WTC11 (cell line): Measurements from ENCODE around the gene MIB1. TPM values are rescaled to one million over a fixed set of nuclear protein-coding genes. Genes with fewer than 3 reads are reported as not detected.
A peak's percentile ranks its signal among the peaks of the same experiment; 100 is the strongest.
"Not testable (repeated sequence)": the region's sequence is repeated elsewhere in the genome, so short reads cannot be mapped to it uniquely, and the experiment has no call there.

Experiments
- ATAC-seq: fragments of 200-7000 bp; cut with Tn5 transposase; 2 replicates; pipeline ENCODE4 v1.10.0; 2021; ENCODE audit warnings: mild to moderate bottlenecking, moderate library complexity
- CTCF ChIA-PET: fragments of 300-600 bp; sonication (Branson Sonifier 250); formaldehyde crosslinking; loops from one replicate; lab custom pipeline; 2021; ENCODE audit warnings: antibody characterized with exemption; lab: Charles Lee
- POLR2A ChIA-PET: fragments of 350-600 bp; sonication (Branson Sonifier 250); formaldehyde crosslinking; loops from one replicate; lab custom pipeline; 2021; ENCODE audit warnings: antibody characterized with exemption; lab: Charles Lee
- DNase-seq: peaks from one replicate; pipeline ENCODE4 v3.0.0; 2021; ENCODE audit warnings: low spot score
- H3K27ac Mint-ChIP-seq: 2 replicates; pipeline ENCODE4 v1.8.0; 2021; ENCODE audit warnings: mixed read lengths
- H3K27me3 Mint-ChIP-seq: 2 replicates; pipeline ENCODE4 v1.8.0; 2021; ENCODE audit warnings: low read depth, mild to moderate bottlenecking, moderate library complexity, mixed read lengths
- H3K36me3 Mint-ChIP-seq: 2 replicates; pipeline ENCODE4 v1.8.0; 2021; ENCODE audit warnings: mixed read lengths
- H3K4me1 Mint-ChIP-seq: 2 replicates; pipeline ENCODE4 v1.8.0; 2022; ENCODE audit warnings: mixed read lengths
- H3K4me3 Mint-ChIP-seq: 2 replicates; pipeline ENCODE4 v1.8.0; 2021; ENCODE audit warnings: mild to moderate bottlenecking, moderate library complexity, mixed read lengths
- H3K9me3 Mint-ChIP-seq: 2 replicates; pipeline ENCODE4 v1.8.0; 2021; ENCODE audit warnings: mixed read lengths
- FOXJ3 ChIP-seq: sonication (generic); formaldehyde crosslinking; IDR thresholded peaks from 2 replicates; pipeline ENCODE4 v1.9.0; 2021; ENCODE audit warnings: missing genetic modification reagents, mild to moderate bottlenecking, borderline replicate concordance
- MYBL2 ChIP-seq: sonication (generic); formaldehyde crosslinking; IDR thresholded peaks from 2 replicates; pipeline ENCODE4 v1.8.1; 2023; ENCODE audit warnings: mild to moderate bottlenecking, moderate library complexity, missing genetic modification reagents
- OVOL2 ChIP-seq: fragments of 250-450 bp; sonication (Bioruptor Pico); IDR thresholded peaks from 2 replicates; pipeline ENCODE4 v1.9.0; 2021; ENCODE audit warnings: mild to moderate bottlenecking, borderline replicate concordance
- RELA ChIP-seq: sonication (generic); formaldehyde crosslinking; IDR thresholded peaks from 2 replicates; pipeline ENCODE4 v1.8.1; 2022; ENCODE audit warnings: missing genetic modification reagents, mild to moderate bottlenecking, borderline replicate concordance
- SMAD4 ChIP-seq: sonication (generic); formaldehyde crosslinking; IDR thresholded peaks from 2 replicates; pipeline ENCODE4 v1.8.0; 2022; ENCODE audit warnings: mild to moderate bottlenecking, missing genetic modification reagents
- TCF7 ChIP-seq: sonication (generic); formaldehyde crosslinking; IDR thresholded peaks from 2 replicates; pipeline ENCODE4 v1.8.0; 2022; ENCODE audit warnings: mild to moderate bottlenecking, low read depth, missing genetic modification reagents, moderate library complexity
- TEAD1 ChIP-seq: sonication (generic); formaldehyde crosslinking; IDR thresholded peaks from 2 replicates; pipeline ENCODE4 v1.8.0; 2022; ENCODE audit warnings: mild to moderate bottlenecking, missing genetic modification reagents
- ZNF219 ChIP-seq: sonication (generic); formaldehyde crosslinking; IDR thresholded peaks from 2 replicates; pipeline ENCODE4 v1.8.0; 2023; ENCODE audit warnings: missing genetic modification reagents, mild to moderate bottlenecking, borderline replicate concordance
- ZNF232 ChIP-seq: sonication (generic); formaldehyde crosslinking; IDR thresholded peaks from 2 replicates; pipeline ENCODE4 v1.8.0; 2022; ENCODE audit warnings: mild to moderate bottlenecking, missing genetic modification reagents
- ZNF263 ChIP-seq: sonication (generic); formaldehyde crosslinking; IDR thresholded peaks from 2 replicates; pipeline ENCODE4 v1.8.1; 2022; ENCODE audit warnings: low read depth, mild to moderate bottlenecking, moderate library complexity, missing genetic modification reagents
- ZNF671 ChIP-seq: fragments of 250-450 bp; sonication (Bioruptor Pico); IDR thresholded peaks from 2 replicates; pipeline ENCODE4 v1.8.0; 2021; ENCODE audit warnings: mild to moderate bottlenecking
- total RNA-seq: library from RNA; stranded (reverse); gene quantifications from 3 replicates; pipeline ENCODE4 v1.2.3, GENCODE V29; 2021
- TF ChIP-seq, protein P1 (sequence below): sonication (generic); formaldehyde crosslinking; IDR thresholded peaks from 2 replicates; pipeline ENCODE4 v1.8.0; 2023; ENCODE audit warnings: missing genetic modification reagents, mild to moderate bottlenecking, borderline replicate concordance
- TF ChIP-seq, protein P2 (sequence below): sonication (generic); formaldehyde crosslinking; IDR thresholded peaks from 2 replicates; pipeline ENCODE4 v1.8.0; 2023; ENCODE audit warnings: missing genetic modification reagents
- TF ChIP-seq, protein P3 (sequence below): sonication (generic); formaldehyde crosslinking; IDR thresholded peaks from 2 replicates; pipeline ENCODE4 v1.8.1; 2022; ENCODE audit warnings: missing genetic modification reagents, borderline replicate concordance
- TF ChIP-seq, protein P4 (sequence below): sonication (generic); formaldehyde crosslinking; IDR thresholded peaks from 2 replicates; pipeline ENCODE4 v1.8.1; 2023; ENCODE audit warnings: mild to moderate bottlenecking, missing genetic modification reagents
- TF ChIP-seq, protein P5 (sequence below): fragments of 250-450 bp; sonication (Bioruptor Pico); IDR thresholded peaks from 2 replicates; pipeline ENCODE4 v2.1.2; 2022; ENCODE audit warnings: mild to moderate bottlenecking, moderate library complexity
- TF ChIP-seq, protein P6 (sequence below): fragments of 250-450 bp; sonication (Bioruptor Pico); IDR thresholded peaks from 2 replicates; pipeline ENCODE4 v1.9.0; 2021; ENCODE audit warnings: mild to moderate bottlenecking, borderline replicate concordance
- TF ChIP-seq, protein P7 (sequence below): sonication (generic); formaldehyde crosslinking; IDR thresholded peaks from 2 replicates; pipeline ENCODE4 v1.8.1; 2022; ENCODE audit warnings: low read depth, mild to moderate bottlenecking, moderate library complexity, missing genetic modification reagents, borderline replicate concordance

Gene MIB1
- total RNA-seq, 1 experiment from 2014 or later, result 63.9 TPM

DNA sequence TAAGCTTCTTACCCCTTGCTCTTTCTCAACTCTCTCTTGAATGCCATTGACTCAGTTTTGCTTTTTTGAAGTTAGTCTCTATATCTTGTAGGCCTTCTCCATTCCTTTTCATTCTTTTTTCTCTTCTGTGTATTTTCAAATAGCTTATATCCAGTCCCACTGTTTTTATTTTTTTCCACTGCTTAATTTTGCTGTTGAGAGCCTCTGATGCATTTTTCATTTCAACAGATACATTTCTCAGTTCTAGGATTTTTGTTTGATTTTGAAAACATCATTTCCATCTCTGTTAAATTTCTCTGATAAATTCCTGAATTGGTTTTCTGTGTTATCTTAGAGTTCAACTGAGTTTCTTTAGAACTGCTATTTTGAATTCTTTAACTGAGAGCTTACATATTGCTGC lies 45.9 kb downstream of the MIB1 start (continued):
- TF ChIP-seq, protein P1, sequence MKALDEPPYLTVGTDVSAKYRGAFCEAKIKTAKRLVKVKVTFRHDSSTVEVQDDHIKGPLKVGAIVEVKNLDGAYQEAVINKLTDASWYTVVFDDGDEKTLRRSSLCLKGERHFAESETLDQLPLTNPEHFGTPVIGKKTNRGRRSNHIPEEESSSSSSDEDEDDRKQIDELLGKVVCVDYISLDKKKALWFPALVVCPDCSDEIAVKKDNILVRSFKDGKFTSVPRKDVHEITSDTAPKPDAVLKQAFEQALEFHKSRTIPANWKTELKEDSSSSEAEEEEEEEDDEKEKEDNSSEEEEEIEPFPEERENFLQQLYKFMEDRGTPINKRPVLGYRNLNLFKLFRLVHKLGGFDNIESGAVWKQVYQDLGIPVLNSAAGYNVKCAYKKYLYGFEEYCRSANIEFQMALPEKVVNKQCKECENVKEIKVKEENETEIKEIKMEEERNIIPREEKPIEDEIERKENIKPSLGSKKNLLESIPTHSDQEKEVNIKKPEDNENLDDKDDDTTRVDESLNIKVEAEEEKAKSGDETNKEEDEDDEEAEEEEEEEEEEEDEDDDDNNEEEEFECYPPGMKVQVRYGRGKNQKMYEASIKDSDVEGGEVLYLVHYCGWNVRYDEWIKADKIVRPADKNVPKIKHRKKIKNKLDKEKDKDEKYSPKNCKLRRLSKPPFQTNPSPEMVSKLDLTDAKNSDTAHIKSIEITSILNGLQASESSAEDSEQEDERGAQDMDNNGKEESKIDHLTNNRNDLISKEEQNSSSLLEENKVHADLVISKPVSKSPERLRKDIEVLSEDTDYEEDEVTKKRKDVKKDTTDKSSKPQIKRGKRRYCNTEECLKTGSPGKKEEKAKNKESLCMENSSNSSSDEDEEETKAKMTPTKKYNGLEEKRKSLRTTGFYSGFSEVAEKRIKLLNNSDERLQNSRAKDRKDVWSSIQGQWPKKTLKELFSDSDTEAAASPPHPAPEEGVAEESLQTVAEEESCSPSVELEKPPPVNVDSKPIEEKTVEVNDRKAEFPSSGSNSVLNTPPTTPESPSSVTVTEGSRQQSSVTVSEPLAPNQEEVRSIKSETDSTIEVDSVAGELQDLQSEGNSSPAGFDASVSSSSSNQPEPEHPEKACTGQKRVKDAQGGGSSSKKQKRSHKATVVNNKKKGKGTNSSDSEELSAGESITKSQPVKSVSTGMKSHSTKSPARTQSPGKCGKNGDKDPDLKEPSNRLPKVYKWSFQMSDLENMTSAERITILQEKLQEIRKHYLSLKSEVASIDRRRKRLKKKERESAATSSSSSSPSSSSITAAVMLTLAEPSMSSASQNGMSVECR, result no peak
- TF ChIP-seq TCF7 (no peak), RELA (CRISPR knock-in tag) (no peak), TEAD1 (CRISPR knock-in tag) (no peak), ZNF219 (CRISPR knock-in tag) (no peak), ZNF671 (CRISPR knock-in tag) (no peak)
- TF ChIP-seq, protein P2, sequence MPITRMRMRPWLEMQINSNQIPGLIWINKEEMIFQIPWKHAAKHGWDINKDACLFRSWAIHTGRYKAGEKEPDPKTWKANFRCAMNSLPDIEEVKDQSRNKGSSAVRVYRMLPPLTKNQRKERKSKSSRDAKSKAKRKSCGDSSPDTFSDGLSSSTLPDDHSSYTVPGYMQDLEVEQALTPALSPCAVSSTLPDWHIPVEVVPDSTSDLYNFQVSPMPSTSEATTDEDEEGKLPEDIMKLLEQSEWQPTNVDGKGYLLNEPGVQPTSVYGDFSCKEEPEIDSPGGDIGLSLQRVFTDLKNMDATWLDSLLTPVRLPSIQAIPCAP (CRISPR knock-in tag), result no peak
- TF ChIP-seq, protein P3, sequence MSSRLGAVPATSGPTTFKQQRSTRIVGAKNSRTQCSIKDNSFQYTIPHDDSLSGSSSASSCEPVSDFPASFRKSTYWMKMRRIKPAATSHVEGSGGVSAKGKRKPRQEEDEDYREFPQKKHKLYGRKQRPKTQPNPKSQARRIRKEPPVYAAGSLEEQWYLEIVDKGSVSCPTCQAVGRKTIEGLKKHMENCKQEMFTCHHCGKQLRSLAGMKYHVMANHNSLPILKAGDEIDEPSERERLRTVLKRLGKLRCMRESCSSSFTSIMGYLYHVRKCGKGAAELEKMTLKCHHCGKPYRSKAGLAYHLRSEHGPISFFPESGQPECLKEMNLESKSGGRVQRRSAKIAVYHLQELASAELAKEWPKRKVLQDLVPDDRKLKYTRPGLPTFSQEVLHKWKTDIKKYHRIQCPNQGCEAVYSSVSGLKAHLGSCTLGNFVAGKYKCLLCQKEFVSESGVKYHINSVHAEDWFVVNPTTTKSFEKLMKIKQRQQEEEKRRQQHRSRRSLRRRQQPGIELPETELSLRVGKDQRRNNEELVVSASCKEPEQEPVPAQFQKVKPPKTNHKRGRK, result no peak

DNA sequence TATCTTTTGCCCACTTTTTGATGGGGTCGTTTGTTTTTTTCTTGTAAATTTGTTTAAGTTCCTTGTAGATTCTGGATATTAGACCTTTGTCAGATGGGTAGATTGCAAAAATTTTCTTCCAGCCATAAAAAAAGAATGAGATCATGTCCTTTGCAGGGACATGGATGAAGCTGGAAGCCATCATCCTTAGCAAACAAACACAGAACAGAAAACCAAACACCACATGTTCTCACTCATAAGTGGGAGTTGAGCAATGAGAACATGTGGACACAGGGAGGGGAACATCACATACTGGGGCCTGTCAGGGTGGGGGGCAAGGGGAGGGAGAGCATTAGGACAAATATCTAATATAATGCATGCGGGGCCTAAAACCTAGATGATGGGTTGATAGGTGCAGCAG lies 55.5 kb downstream of the MIB1 start:
- ATAC-seq, H3K9me3 Mint-ChIP-seq, H3K27me3 Mint-ChIP-seq, DNase-seq, POLR2A ChIA-PET, H3K4me3 Mint-ChIP-seq, H3K4me1 Mint-ChIP-seq: not testable (repeated sequence)
- Mint-ChIP-seq H3K36me3 (peaks cover 12% of the 10 kb centered on the region), H3K27ac (peak overlapping the region; percentile 78; the same call in 1 of the 2 replicates)
- CTCF ChIA-PET, result interaction anchor here (1.3 kb wide), 1 partner anchor 24 kb away, joined by 3 read pairs; no protein-coding TSS in a partner anchor

DNA sequence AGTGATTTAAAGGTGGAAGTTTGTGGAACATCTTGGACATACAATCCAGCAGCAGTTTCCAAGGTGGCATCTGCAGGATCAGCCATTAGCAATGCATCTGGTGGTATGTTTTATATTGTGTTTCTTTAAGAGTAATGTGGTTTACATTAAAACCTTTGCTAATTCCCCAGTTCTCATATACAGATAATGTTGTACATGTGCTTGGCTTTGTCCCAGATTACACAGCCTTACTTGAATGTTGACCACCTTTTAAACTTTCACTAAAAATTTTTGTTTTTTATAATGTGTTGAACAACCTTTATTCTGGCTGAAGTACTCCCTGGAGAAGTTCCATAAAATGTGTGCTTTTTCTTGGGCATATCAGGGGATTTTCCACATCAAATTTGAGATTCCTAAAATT lies 57.5 kb downstream of the MIB1 start:
- no peaks in the 10 kb centered on the region for H3K9me3 Mint-ChIP-seq
- H3K4me3 Mint-ChIP-seq, result no peak overlapping the region
- CTCF ChIA-PET, result no interaction called here
- POLR2A ChIA-PET, result no interaction called here
- ATAC-seq, result no peak
- DNase-seq, result no peak
- H3K27ac Mint-ChIP-seq, result no peak overlapping the region
- H3K36me3 Mint-ChIP-seq, result peaks cover 17% of the 10 kb centered on the region
- no peaks in the 10 kb centered on the region for H3K27me3 Mint-ChIP-seq
- no peaks in the 10 kb centered on the region for H3K4me1 Mint-ChIP-seq
- TF ChIP-seq, protein P4, sequence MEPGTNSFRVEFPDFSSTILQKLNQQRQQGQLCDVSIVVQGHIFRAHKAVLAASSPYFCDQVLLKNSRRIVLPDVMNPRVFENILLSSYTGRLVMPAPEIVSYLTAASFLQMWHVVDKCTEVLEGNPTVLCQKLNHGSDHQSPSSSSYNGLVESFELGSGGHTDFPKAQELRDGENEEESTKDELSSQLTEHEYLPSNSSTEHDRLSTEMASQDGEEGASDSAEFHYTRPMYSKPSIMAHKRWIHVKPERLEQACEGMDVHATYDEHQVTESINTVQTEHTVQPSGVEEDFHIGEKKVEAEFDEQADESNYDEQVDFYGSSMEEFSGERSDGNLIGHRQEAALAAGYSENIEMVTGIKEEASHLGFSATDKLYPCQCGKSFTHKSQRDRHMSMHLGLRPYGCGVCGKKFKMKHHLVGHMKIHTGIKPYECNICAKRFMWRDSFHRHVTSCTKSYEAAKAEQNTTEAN (CRISPR knock-in tag), result no peak
- TF ChIP-seq, protein P5, sequence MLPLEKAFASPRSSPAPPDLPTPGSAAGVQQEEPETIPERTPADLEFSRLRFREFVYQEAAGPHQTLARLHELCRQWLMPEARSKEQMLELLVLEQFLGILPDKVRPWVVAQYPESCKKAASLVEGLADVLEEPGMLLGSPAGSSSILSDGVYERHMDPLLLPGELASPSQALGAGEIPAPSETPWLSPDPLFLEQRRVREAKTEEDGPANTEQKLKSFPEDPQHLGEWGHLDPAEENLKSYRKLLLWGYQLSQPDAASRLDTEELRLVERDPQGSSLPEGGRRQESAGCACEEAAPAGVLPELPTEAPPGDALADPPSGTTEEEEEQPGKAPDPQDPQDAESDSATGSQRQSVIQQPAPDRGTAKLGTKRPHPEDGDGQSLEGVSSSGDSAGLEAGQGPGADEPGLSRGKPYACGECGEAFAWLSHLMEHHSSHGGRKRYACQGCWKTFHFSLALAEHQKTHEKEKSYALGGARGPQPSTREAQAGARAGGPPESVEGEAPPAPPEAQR (CRISPR knock-in tag), result no peak
- TF ChIP-seq MYBL2 (CRISPR knock-in tag) (no peak), OVOL2 (no peak), RELA (CRISPR knock-in tag) (no peak), ZNF232 (CRISPR knock-in tag) (no peak), SMAD4 (no peak), ZNF263 (no peak), FOXJ3 (CRISPR knock-in tag) (no peak)
- TF ChIP-seq, protein P6, sequence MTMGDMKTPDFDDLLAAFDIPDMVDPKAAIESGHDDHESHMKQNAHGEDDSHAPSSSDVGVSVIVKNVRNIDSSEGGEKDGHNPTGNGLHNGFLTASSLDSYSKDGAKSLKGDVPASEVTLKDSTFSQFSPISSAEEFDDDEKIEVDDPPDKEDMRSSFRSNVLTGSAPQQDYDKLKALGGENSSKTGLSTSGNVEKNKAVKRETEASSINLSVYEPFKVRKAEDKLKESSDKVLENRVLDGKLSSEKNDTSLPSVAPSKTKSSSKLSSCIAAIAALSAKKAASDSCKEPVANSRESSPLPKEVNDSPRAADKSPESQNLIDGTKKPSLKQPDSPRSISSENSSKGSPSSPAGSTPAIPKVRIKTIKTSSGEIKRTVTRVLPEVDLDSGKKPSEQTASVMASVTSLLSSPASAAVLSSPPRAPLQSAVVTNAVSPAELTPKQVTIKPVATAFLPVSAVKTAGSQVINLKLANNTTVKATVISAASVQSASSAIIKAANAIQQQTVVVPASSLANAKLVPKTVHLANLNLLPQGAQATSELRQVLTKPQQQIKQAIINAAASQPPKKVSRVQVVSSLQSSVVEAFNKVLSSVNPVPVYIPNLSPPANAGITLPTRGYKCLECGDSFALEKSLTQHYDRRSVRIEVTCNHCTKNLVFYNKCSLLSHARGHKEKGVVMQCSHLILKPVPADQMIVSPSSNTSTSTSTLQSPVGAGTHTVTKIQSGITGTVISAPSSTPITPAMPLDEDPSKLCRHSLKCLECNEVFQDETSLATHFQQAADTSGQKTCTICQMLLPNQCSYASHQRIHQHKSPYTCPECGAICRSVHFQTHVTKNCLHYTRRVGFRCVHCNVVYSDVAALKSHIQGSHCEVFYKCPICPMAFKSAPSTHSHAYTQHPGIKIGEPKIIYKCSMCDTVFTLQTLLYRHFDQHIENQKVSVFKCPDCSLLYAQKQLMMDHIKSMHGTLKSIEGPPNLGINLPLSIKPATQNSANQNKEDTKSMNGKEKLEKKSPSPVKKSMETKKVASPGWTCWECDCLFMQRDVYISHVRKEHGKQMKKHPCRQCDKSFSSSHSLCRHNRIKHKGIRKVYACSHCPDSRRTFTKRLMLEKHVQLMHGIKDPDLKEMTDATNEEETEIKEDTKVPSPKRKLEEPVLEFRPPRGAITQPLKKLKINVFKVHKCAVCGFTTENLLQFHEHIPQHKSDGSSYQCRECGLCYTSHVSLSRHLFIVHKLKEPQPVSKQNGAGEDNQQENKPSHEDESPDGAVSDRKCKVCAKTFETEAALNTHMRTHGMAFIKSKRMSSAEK (CRISPR knock-in tag), result no peak
- TF ChIP-seq, protein P7, sequence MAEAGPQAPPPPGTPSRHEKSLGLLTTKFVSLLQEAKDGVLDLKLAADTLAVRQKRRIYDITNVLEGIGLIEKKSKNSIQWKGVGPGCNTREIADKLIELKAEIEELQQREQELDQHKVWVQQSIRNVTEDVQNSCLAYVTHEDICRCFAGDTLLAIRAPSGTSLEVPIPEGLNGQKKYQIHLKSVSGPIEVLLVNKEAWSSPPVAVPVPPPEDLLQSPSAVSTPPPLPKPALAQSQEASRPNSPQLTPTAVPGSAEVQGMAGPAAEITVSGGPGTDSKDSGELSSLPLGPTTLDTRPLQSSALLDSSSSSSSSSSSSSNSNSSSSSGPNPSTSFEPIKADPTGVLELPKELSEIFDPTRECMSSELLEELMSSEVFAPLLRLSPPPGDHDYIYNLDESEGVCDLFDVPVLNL (CRISPR knock-in tag), result no peak
